Measurements from ENCODE around the gene ETV4.
A peak's percentile ranks its signal among the peaks of the same experiment; 100 is the strongest.

The ETV4 gene

GRCh38 chr17:43546319-43547188 is at the start of gene ETV4:
Gene ETV4, minus strand, starts transcription at chr17:43546340. Its CDS starts 723 bp downstream, at chr17:43545617.
- TF ChIP-seq CREB1 (IDR thresholded peaks at IDR 0.05; ENCODE audit: low read depth) (no peak; the same call in 1 of the 2 replicates), FOXM1 (IDR thresholded peaks at IDR 0.05; ENCODE audit: borderline replicate concordance, low read depth) (peak; percentile 81)
- TF ChIP-seq, protein P1, sequence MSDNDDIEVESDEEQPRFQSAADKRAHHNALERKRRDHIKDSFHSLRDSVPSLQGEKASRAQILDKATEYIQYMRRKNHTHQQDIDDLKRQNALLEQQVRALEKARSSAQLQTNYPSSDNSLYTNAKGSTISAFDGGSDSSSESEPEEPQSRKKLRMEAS (IDR thresholded peaks at IDR 0.05): peak; percentile 48

DNA sequence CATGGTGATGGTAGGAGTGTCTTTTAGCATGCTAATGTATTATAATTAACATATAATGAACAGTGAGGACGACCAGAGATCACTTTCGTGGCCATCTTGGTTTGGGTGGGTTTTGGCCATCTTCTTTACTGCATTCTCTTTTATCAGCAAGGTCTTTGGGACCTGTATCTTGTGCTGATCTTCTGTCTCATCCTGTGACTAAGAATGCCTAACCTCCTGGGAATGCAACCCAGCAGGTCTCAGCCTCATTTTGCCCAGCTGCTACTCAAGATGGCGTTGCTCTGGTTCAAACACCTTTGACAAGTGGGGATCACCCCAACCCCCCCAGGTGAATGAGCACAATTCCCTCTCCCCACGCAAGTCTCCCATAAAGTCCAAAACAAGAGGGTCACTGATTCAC is 49.3 kb upstream of the ETV4 start:
- TF ChIP-seq NFIC (IDR thresholded peaks at IDR 0.05) (no peak), EGR1 (IDR thresholded peaks at IDR 0.05) (no peak), TCF12 (IDR thresholded peaks at IDR 0.05; ENCODE audit: low read depth) (no peak), TEAD4 (IDR thresholded peaks at IDR 0.05) (no peak), TAF1 (IDR thresholded peaks at IDR 0.05; ENCODE audit: low read depth) (no peak), FOXM1 (IDR thresholded peaks at IDR 0.05; ENCODE audit: borderline replicate concordance, low read depth) (no peak), CEBPB (IDR thresholded peaks at IDR 0.05) (no peak), ZBTB7A (IDR thresholded peaks at IDR 0.05; ENCODE audit: low read depth) (no peak), RAD21 (IDR thresholded peaks at IDR 0.05; ENCODE audit: low read depth) (no peak), CREB1 (IDR thresholded peaks at IDR 0.05; ENCODE audit: low read depth) (no peak), EP300 (IDR thresholded peaks at IDR 0.05; ENCODE audit: borderline replicate concordance) (no peak), YY1 (IDR thresholded peaks at IDR 0.05; ENCODE audit: low read depth) (no peak), REST (IDR thresholded peaks at IDR 0.05; ENCODE audit: low read depth) (no peak)
- TF ChIP-seq, protein P1 (IDR thresholded peaks at IDR 0.05): no peak
- TF ChIP-seq, protein P2, sequence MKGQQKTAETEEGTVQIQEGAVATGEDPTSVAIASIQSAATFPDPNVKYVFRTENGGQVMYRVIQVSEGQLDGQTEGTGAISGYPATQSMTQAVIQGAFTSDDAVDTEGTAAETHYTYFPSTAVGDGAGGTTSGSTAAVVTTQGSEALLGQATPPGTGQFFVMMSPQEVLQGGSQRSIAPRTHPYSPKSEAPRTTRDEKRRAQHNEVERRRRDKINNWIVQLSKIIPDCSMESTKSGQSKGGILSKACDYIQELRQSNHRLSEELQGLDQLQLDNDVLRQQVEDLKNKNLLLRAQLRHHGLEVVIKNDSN (IDR thresholded peaks at IDR 0.05): no peak

DNA sequence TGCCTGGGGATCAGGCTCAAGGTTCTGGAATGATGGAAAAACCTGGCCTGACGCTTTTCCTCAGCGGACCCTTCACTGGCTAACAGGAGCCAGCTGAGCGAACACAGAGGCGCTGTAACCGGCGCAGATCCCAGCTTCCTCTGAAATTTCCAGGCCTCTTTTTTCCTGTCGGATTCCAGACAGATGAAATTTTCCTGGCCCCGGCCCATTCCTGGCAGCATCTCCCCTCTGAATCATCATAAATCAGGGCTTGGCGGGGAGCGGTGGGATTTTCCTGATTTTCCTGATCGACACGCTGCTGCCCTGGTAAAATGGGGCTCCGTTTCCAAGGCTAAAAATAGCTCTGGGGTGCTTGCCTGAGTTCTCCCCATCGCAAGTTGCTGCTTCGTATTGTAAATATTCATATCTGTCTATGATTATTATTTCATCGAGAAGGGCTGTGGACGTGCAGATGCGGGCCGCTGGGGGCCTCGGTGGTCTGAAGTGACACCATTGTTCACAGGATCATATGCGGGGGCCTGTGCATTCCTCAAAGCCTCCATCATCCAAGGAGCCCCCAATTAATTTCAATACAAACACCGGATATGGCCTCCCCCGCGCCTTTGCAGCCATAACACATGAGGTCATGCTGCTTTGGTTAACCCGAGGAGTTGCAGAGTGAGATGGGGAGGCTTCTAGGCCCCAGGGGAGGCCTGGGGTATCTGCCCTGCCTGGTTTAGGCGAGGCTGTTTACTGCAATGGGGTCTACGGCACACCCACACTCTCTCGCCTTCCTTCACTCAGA is 45.8 kb upstream of the ETV4 start:
- TF ChIP-seq TCF12 (IDR thresholded peaks at IDR 0.05; ENCODE audit: low read depth) (no peak), REST (IDR thresholded peaks at IDR 0.05; ENCODE audit: low read depth) (no peak), TEAD4 (IDR thresholded peaks at IDR 0.05) (no peak), EP300 (IDR thresholded peaks at IDR 0.05; ENCODE audit: borderline replicate concordance) (no peak), CEBPB (IDR thresholded peaks at IDR 0.05) (no peak), FOXM1 (IDR thresholded peaks at IDR 0.05; ENCODE audit: borderline replicate concordance, low read depth) (no peak), CREB1 (IDR thresholded peaks at IDR 0.05; ENCODE audit: low read depth) (no peak), TAF1 (IDR thresholded peaks at IDR 0.05; ENCODE audit: low read depth) (no peak), EGR1 (IDR thresholded peaks at IDR 0.05) (no peak), NFIC (IDR thresholded peaks at IDR 0.05) (no peak), YY1 (IDR thresholded peaks at IDR 0.05; ENCODE audit: low read depth) (no peak), RAD21 (IDR thresholded peaks at IDR 0.05; ENCODE audit: low read depth) (no peak), ZBTB7A (IDR thresholded peaks at IDR 0.05; ENCODE audit: low read depth) (no peak)
- TF ChIP-seq, protein P2 (IDR thresholded peaks at IDR 0.05): no peak
- TF ChIP-seq, protein P1 (IDR thresholded peaks at IDR 0.05): no peak

DNA sequence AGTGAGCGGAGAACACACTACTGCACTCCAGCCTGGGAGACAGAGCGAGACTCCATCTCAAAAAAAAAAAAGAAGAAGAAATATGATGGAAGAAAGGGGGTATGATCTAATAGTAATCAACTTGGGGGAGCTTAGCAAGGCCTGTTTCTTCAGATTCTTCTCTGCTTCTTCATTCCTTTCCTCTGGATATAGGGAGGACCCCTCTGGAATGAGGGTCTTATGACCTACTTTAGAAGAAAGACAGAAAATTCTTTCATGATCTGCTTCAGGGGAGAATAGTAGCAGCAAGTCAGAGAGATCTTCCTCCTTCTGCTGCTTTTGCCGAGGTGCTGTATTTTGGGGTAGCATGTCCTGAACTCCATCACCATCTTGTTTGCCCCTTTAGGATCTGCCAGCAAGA is 44.9 kb upstream of the ETV4 start:
- no peak for TF ChIP-seq EP300 (IDR thresholded peaks at IDR 0.05; ENCODE audit: borderline replicate concordance)
- no peak for TF ChIP-seq RAD21 (IDR thresholded peaks at IDR 0.05; ENCODE audit: low read depth)
- no peak for TF ChIP-seq EGR1 (IDR thresholded peaks at IDR 0.05)
- no peak for TF ChIP-seq NFIC (IDR thresholded peaks at IDR 0.05)
- no peak for TF ChIP-seq TCF12 (IDR thresholded peaks at IDR 0.05; ENCODE audit: low read depth)
- TF ChIP-seq, protein P1 (IDR thresholded peaks at IDR 0.05): no peak
- no peak for TF ChIP-seq TEAD4 (IDR thresholded peaks at IDR 0.05)
- TF ChIP-seq ZBTB7A (IDR thresholded peaks at IDR 0.05; ENCODE audit: low read depth): no peak
- TF ChIP-seq TAF1 (IDR thresholded peaks at IDR 0.05; ENCODE audit: low read depth): no peak
- TF ChIP-seq, protein P2 (IDR thresholded peaks at IDR 0.05): no peak
- TF ChIP-seq CREB1 (IDR thresholded peaks at IDR 0.05; ENCODE audit: low read depth): no peak
- no peak for TF ChIP-seq FOXM1 (IDR thresholded peaks at IDR 0.05; ENCODE audit: borderline replicate concordance, low read depth)
- no peak for TF ChIP-seq CEBPB (IDR thresholded peaks at IDR 0.05)
- no peak for TF ChIP-seq YY1 (IDR thresholded peaks at IDR 0.05; ENCODE audit: low read depth)
- no peak for TF ChIP-seq REST (IDR thresholded peaks at IDR 0.05; ENCODE audit: low read depth)
